Upper lobe of left lung (tissue), 6 donors: ENCODE results near the gene GARS1. TPM values are rescaled to one million over a fixed set of nuclear protein-coding genes. Genes with fewer than 3 reads are reported as not detected.

Experiments
- ATAC-seq, 2 donors: fragments of 200-7000 bp; cut with Tn5 transposase; one replicate each; pipeline ENCODE4 v1.9.1; 2022; ENCODE audit warnings: mild to moderate bottlenecking in 2 of 2, moderate library complexity in 2 of 2; ENCODE audit not compliant: low FRiP score in 2 of 2
- DNase-seq, 2 donors: peaks; one replicate each; pipeline ENCODE4 v3.0.0-alpha.2; 2019 to 2020
- H3K27ac ChIP-seq, 4 donors: fragments of 200-600 bp; sonication (generic); one replicate each; pipeline ENCODE4 v1.5.1; 2016 to 2019
- H3K27me3 ChIP-seq, 4 donors: fragments of 200-600 bp; sonication (generic); one replicate each; pipeline ENCODE4 v1.5.1; 2017 to 2019
- H3K36me3 ChIP-seq, 4 donors: fragments of 200-600 bp; sonication (generic); one replicate each; pipeline ENCODE4 v1.5.1; 2016 to 2019
- H3K4me1 ChIP-seq, 4 donors: fragments of 200-600 bp; sonication (generic); one replicate each; pipeline ENCODE4 v1.5.1; 2018 to 2019
- H3K4me3 ChIP-seq, 4 donors: fragments of 200-600 bp; sonication (generic); one replicate each; pipeline ENCODE4 v1.5.1; 2017 to 2019; ENCODE audit warnings: mild to moderate bottlenecking in 2 of 4, moderate library complexity in 1 of 4
- H3K9me3 ChIP-seq, 4 donors: fragments of 200-600 bp; sonication (generic); one replicate each; pipeline ENCODE4 v1.5.1; 2018 to 2019
- EP300 ChIP-seq, 4 donors: sonication (generic); formaldehyde crosslinking; IDR thresholded peaks; one replicate each; pipeline ENCODE4 v1.5.1; 2017; ENCODE audit warnings: antibody characterized with exemption in 4 of 4, control low read depth in 2 of 4
- POLR2A ChIP-seq, 4 donors: fragments of 450-650 bp; IDR thresholded peaks; one replicate each; pipeline ENCODE4 v1.5.1; 2016 to 2017; ENCODE audit warnings: antibody characterized with exemption in 4 of 4, mild to moderate bottlenecking in 2 of 4
- POLR2AphosphoS5 ChIP-seq, 2 donors: sonication (generic); formaldehyde crosslinking; IDR thresholded peaks; one replicate each; pipeline ENCODE4 v1.5.1; 2017; ENCODE audit warnings: antibody characterized with exemption in 2 of 2
- WGBS, 2 donors: methylation state at CpG; one replicate each; pipeline ENCODE4 v1.1.5; 2017 to 2018; 5-methylcytosine and 5-hydroxymethylcytosine counted together
- total RNA-seq, 6 donors: library from RNA; depleted of rRNA in 4 of 6; stranded (reverse); fragments of >200 nt in 4 of 6; gene quantifications; one replicate each; pipeline versions ENCODE4 v1.1.0 to v1.2.1, GENCODE V29; 2016 to 2021
- TF ChIP-seq, protein P1 (sequence below), 6 experiments: fragments of 450-650 bp in 4 of 6; fragments of 200-600 bp in 2 of 6; sonication (generic) in 2 of 6; IDR thresholded peaks; one replicate each; pipeline ENCODE4 v1.5.1; 2016 to 2019; ENCODE audit warnings: antibody characterized with exemption in 6 of 6
- donor health status: DM: no; HTN: no; CAD: no; lungs with moderate emphysema.
- donor health status: DM: no; HTN: yes; CAD: no; lungs with severe emphysema.

Gene GARS1
- total RNA-seq, 6 donors from 2014 or later = 59.5 to 107 (median 81.6) TPM

DNA sequence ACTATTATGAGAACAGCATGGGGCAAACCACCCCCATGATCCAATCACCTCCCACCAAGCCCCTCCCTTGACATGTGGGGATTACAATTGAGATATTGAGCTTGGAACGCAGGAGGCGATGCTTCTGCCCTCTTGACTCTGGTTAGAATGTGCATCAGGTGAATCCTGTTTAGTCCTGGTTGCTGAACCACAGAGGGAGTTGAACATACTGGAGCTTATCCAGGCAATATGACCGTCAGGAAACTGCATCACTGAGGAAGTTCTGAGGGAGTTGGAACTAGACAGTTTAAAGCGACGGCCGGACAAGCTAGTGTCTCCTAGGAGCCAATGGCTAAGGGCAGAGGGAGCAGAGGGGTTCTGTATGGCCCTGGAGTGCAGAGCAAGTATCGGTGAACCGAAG lies 31.8 kb upstream of the GARS1 start:
- DNase-seq (no peak), ATAC-seq (no peak)
- 85 to 90% methylated on average over 8 of the region's 8 CpGs for WGBS, 2 donors
- H3K27ac ChIP-seq = no peak overlapping the region
- H3K4me3 ChIP-seq = no peak overlapping the region
- H3K36me3 ChIP-seq = peaks cover 0 to 46% (median 10%) of the 10 kb centered on the region in 4 donors
- H3K4me1 ChIP-seq = no peaks in the 10 kb centered on the region
- TF ChIP-seq POLR2AphosphoS5 (IDR thresholded peaks at IDR 0.05) (no peak), EP300 (IDR thresholded peaks at IDR 0.05) (no peak), POLR2A (IDR thresholded peaks at IDR 0.05) (no peak)
- TF ChIP-seq, protein P1, sequence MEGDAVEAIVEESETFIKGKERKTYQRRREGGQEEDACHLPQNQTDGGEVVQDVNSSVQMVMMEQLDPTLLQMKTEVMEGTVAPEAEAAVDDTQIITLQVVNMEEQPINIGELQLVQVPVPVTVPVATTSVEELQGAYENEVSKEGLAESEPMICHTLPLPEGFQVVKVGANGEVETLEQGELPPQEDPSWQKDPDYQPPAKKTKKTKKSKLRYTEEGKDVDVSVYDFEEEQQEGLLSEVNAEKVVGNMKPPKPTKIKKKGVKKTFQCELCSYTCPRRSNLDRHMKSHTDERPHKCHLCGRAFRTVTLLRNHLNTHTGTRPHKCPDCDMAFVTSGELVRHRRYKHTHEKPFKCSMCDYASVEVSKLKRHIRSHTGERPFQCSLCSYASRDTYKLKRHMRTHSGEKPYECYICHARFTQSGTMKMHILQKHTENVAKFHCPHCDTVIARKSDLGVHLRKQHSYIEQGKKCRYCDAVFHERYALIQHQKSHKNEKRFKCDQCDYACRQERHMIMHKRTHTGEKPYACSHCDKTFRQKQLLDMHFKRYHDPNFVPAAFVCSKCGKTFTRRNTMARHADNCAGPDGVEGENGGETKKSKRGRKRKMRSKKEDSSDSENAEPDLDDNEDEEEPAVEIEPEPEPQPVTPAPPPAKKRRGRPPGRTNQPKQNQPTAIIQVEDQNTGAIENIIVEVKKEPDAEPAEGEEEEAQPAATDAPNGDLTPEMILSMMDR (IDR thresholded peaks at IDR 0.05) = no peak
- no peaks in the 10 kb centered on the region for H3K9me3 ChIP-seq
- no peaks in the 10 kb centered on the region for H3K27me3 ChIP-seq

DNA sequence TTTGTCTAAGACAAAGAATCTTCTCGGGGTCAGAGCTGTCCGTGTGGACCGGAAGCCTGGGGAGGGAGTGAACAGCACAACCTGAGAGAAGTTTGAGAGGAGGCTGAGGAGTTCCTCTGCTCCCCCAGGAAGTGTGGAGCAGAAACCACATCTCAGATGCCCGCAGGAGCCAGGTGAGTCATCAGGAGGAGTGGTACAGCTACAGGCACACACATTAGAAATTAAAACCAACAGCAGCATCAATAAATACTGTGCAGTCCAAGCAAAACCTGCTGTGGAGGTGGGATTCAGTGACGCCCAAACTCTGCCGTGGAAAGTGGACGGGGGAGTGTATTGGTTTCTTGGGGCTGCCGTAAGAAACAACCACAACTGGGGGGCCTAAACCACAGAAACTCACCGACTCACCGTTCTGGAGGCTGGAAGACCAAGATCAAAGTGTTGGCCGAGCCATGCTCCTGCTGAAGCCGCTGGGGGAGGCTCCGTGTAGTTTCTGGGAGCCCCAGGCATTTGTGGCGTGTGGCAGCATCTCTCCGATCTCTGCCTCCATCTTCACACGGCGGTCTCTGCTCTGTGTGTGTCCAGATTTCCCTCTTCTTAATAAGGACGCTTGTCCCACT lies 31.2 kb upstream of the GARS1 start:
- 91% methylated on average over 18 of the region's 18 CpGs for WGBS, 2 donors
- no peaks in the 10 kb centered on the region for H3K4me1 ChIP-seq
- no peak overlapping the region for H3K4me3 ChIP-seq
- H3K27ac ChIP-seq = no peak overlapping the region
- DNase-seq (no peak), ATAC-seq (peak in 1 of 2 donors; percentile 49)
- TF ChIP-seq POLR2A (IDR thresholded peaks at IDR 0.05) = no peak
- no peak for TF ChIP-seq POLR2AphosphoS5 (IDR thresholded peaks at IDR 0.05)
- TF ChIP-seq, protein P1 (IDR thresholded peaks at IDR 0.05) = no peak
- TF ChIP-seq EP300 (IDR thresholded peaks at IDR 0.05) = no peak
- H3K36me3 ChIP-seq = peaks cover 0 to 51% (median 14%) of the 10 kb centered on the region in 4 donors
- no peaks in the 10 kb centered on the region for H3K27me3 ChIP-seq
- H3K9me3 ChIP-seq = no peaks in the 10 kb centered on the region

DNA sequence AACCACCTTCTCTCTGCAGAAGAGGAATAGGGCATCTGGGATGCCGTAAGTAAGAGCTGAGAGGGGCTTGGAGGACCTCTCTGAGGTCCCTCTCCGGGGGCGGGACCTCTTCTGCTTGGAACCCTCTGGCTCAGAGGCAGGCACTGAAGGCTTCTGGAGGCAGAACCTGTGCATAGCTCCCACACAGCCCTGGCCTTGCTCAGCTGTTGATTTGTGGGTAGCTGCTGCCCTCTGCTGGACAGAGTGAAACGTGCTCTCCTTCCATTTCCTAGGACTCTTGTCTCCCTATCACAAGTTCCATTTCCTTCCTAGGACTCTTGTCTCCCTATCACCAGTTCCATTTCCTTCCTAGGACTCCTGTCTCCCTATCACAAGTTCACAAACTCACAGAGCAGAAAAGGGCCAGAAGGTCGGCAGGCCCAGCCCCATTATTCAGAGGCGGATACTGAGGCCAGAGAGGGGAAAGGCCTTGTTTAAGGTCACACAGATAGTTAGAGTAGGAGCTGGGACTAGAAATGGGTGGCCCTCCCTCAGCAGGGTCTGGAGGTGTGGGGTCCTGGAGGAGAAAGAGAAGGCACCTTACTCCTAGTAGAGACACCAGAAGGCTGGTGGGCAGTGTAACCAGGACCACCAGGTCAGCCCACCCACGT lies 30.3 kb upstream of the GARS1 start:
- Histone ChIP-seq H3K36me3 (peaks cover 0 to 53% (median 18%) of the 10 kb centered on the region in 4 donors), H3K27ac (no peak overlapping the region), H3K27me3 (no peaks in the 10 kb centered on the region), H3K4me1 (no peaks in the 10 kb centered on the region), H3K4me3 (no peak overlapping the region), H3K9me3 (no peaks in the 10 kb centered on the region)
- 44 to 64% methylated on average over 5 to 7 of the region's 7 CpGs for WGBS, 2 donors
- no peak for TF ChIP-seq POLR2AphosphoS5 (IDR thresholded peaks at IDR 0.05)
- TF ChIP-seq, protein P1 (IDR thresholded peaks at IDR 0.05) = peak; percentile 78 to 91 (median 87)
- ATAC-seq = peak; percentile 94 to 95
- DNase-seq = peak in 1 of 2 donors; percentile 78

DNA sequence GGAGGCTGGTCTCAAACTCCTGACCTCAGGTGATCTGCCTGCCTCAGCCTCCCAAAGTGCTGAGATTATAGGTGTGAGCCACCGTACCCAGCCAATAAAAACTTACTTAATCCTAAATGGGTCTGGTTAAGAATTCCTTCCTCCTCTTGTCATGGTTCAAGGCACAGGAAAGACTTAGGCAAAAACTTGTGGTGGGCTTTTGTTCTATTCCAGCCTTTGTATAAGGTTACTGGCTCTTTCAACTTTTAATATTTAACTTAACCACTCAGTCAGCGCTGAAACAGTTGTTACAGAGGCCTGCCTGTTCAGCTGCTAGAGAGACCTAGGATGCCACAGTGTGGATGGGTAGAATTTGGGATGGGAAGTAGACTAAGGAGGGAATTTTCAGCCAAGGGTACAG lies 28.1 kb upstream of the GARS1 start:
- 78 to 91% methylated on average over 2 of the region's 2 CpGs for WGBS, 2 donors
- Histone ChIP-seq H3K4me3 (no peak overlapping the region), H3K27me3 (no peaks in the 10 kb centered on the region), H3K9me3 (no peaks in the 10 kb centered on the region), H3K4me1 (no peaks in the 10 kb centered on the region), H3K27ac (no peak overlapping the region), H3K36me3 (peaks cover 0 to 63% (median 16%) of the 10 kb centered on the region in 4 donors)
- TF ChIP-seq POLR2A (IDR thresholded peaks at IDR 0.05) = no peak
- TF ChIP-seq, protein P1 (IDR thresholded peaks at IDR 0.05) = no peak
- no peak for TF ChIP-seq EP300 (IDR thresholded peaks at IDR 0.05)
- no peak for TF ChIP-seq POLR2AphosphoS5 (IDR thresholded peaks at IDR 0.05)
- no peak for DNase-seq
- no peak for ATAC-seq
